AG09309 (cell line): ENCODE data around the gene CETN1.

Experiments used
- DNase-seq: peaks from one replicate; pipeline ENCODE4 v3.0.0-alpha.2; 2010; ENCODE audit warnings: low read depth
- H3K4me3 ChIP-seq: 2 replicates; pipeline ENCODE4 v1.5.1; 2011; ENCODE audit warnings: mild to moderate bottlenecking, low read depth, low read length, moderate library complexity; ENCODE audit not compliant: control insufficient read depth
- TF ChIP-seq, protein P1 (sequence below): IDR thresholded peaks from 2 replicates; pipeline ENCODE4 v1.5.1; 2011; ENCODE audit warnings: mild to moderate bottlenecking, low read depth, low read length, inconsistent platforms; ENCODE audit not compliant: insufficient read depth, control insufficient read depth; ENCODE audit errors: missing control alignments

CETN1 gene

DNA sequence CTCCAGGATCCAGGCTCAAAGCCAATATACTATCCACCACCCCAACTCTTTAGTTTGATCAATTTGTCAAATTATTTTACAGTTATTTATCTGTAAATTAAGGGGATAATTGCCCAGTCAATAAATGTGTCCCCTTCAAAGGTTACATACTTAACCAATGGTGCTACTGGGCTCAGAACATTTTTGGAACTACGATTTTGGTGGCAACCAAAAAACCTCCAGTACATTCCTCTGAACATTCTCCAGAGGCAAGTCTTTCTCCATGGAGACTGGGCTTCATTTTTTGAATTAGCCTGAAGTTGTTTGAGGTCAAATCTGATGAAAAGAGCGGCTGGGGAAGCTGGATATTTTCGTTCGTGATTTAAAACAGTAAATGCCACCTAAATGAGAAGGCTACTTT is 14.9 kb downstream of the CETN1 start:
- no peak overlapping the region for H3K4me3 ChIP-seq
- TF ChIP-seq, protein P1, sequence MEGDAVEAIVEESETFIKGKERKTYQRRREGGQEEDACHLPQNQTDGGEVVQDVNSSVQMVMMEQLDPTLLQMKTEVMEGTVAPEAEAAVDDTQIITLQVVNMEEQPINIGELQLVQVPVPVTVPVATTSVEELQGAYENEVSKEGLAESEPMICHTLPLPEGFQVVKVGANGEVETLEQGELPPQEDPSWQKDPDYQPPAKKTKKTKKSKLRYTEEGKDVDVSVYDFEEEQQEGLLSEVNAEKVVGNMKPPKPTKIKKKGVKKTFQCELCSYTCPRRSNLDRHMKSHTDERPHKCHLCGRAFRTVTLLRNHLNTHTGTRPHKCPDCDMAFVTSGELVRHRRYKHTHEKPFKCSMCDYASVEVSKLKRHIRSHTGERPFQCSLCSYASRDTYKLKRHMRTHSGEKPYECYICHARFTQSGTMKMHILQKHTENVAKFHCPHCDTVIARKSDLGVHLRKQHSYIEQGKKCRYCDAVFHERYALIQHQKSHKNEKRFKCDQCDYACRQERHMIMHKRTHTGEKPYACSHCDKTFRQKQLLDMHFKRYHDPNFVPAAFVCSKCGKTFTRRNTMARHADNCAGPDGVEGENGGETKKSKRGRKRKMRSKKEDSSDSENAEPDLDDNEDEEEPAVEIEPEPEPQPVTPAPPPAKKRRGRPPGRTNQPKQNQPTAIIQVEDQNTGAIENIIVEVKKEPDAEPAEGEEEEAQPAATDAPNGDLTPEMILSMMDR = no peak
- no peak for DNase-seq

DNA sequence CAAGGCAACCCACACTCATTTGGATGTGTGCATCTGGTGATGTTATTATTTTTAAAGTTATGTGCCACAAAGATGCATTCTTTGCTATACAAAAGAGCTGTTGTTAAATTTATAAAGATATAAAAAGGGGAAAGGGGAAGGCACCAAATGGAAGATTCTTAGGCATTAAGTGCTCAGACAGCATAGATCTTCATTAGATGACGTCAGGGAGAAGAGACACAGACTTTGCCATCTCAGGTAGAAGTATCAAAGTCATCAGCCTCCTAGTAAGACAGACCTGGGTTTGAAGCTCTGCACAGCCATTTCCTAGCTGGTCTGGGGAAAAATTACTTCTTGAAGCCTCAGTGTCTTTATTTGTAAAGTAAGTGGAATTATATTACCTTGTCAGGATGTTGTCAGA is 15.4 kb downstream of the CETN1 start:
- H3K4me3 ChIP-seq = no peak overlapping the region
- DNase-seq = no peak
- TF ChIP-seq, protein P1 = no peak

DNA sequence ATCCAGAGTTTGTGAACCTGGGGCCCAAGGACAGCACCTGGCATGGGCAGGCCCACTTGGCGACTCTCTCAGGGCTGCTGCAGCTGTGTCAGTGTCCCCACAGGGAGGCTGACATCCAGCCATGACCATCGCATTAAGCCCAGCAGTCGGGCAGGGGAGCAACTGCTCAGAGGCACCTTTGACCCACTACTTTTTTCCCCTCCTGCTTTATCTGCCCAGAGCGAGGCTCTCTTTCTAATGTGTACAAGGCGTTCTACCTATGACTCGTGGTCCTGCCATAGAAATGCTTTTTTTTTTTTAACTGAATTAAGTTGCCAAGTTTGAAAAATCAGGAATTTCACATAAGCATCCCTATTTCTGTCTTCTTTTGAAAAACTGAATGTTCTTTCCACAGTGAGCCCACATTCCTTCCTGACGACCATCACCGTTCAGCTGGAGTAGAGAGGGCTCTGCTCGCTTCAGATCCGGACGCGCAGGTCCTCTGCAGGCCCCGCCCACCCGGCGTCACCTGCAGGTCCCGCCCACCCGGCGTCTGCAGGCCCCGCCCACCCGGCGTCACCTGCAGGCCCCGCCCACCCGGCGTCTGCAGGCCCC is 16.2 kb downstream of the CETN1 start:
- TF ChIP-seq, protein P1 = no peak
- no peak overlapping the region for H3K4me3 ChIP-seq
- DNase-seq = no peak

DNA sequence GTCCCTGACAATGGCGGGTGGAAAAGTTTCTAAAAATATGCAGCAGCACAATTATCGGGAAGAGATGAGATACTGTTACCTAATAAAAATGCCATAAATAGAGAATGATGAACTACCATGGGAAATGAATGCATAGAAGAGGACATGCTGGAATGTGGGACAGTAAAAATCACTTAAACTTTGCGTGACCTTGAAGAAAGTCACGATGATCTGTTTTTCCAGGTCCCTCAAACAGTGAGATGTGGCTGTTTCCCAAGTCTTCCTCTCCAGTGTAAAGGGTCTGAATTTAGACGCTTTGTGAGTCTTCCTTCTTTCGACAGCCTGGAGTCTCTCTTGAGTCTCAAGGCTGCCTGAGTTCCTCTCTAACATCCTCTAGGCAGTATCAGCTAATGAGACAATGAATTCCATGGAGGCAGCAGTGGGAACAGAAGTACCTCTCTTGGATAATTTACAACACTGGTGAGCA is 18.0 kb downstream of the CETN1 start:
- no peak overlapping the region for H3K4me3 ChIP-seq
- TF ChIP-seq, protein P1 = no peak
- DNase-seq = peak; percentile 34

DNA sequence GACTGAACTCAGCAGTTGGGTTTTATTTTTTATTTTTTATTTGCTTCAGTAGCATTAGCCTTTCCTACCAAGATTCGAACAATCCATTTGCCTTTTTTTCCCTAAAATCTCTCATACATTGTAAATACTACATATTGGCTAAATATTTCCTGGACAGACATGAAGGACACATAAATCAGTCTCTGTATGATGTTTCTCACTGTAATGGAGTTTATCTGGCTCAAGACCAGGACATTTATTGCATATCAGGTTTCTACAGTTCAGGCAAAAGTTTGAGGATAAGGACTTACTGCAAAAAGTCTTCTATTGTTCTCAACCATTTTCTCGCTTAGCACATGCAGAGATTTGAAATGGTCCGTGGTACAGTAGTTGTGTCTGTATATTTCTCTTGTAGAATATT is 19.9 kb downstream of the CETN1 start:
- no peak overlapping the region for H3K4me3 ChIP-seq
- DNase-seq = no peak
- TF ChIP-seq, protein P1 = no peak

DNA sequence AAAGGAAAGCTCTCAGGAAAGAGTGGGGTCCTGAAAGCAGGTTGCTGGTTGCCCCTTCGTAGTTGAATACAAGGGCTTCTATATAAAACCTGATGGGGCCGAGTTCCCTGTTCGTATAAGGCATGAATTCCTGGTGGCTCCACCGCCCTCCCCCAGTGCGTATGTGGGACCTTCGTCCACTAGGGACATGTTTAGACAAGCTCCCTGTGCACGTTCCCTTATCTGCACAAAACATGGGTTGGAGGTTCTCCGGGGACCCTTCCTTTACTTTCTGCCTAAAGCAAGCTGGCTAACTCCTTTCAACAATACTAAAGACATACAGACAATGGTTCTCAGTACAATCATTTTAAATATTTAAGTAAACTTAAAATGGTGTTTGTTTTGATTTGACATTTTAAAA is 24.6 kb downstream of the CETN1 start:
- TF ChIP-seq, protein P1 = no peak
- H3K4me3 ChIP-seq = no peak overlapping the region
- no peak for DNase-seq
